NCI-H510A (cell line): Measurements from ENCODE around the gene TRAF6.
"Not testable (repeated sequence)": the region's sequence is repeated elsewhere in the genome, so short reads cannot be mapped to it uniquely, and the experiment has no call there.

Experiments used
- DNase-seq: peaks from one replicate; lab custom pipeline; 2025; lab: John Stamatoyannopoulos, UW

The TRAF6 gene, protein sequence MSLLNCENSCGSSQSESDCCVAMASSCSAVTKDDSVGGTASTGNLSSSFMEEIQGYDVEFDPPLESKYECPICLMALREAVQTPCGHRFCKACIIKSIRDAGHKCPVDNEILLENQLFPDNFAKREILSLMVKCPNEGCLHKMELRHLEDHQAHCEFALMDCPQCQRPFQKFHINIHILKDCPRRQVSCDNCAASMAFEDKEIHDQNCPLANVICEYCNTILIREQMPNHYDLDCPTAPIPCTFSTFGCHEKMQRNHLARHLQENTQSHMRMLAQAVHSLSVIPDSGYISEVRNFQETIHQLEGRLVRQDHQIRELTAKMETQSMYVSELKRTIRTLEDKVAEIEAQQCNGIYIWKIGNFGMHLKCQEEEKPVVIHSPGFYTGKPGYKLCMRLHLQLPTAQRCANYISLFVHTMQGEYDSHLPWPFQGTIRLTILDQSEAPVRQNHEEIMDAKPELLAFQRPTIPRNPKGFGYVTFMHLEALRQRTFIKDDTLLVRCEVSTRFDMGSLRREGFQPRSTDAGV

DNA sequence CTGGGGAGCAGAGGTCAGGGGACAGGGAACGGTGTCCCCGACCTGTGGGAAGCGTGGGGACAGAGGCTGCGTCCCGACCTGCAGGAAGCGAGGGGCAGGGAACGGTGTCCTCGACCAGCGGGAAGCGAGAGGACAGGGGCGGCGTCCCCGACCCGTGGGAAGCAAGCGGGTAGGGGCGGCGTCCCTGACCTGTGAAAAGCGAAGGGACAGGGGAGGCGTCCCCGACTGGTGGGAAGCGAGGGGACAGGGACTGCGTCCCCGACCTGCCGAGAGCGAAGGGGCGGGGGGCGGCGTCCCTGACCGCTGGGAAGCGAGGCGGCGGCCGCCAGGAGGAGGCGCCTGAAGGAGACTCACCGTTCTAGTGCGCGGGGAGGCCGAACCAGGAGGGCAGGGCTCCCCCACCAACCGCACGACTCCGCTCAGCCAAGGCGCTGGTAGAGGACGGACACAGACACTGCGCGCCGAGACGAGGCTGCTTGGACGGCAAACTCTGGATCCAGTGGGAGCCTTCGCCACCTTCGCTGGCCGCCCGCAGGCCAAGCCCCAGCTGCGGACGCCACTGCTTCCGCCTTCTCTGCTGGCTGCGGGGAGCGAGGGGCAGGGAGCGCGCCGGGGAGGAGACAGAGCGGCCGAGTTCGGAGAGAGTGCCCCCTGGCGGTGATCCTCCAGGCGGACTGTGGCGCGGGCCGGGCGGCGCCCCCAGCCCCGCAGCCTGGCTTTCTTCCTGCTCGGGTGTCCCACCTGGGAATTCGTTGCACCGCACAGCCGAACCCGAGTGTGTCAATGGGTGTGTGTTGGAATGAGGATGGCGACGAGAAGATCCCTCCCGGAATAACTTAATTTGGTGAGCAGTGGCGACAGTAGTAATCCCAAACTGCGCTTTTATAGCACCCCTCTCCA is at the start of gene TRAF6:
TSS of gene TRAF6 (minus strand) at position 579 of the 900 bp plus-strand sequence. CDS start 8,757 bp downstream, outside the sequence.
- DNase-seq: peak; percentile 59

DNA sequence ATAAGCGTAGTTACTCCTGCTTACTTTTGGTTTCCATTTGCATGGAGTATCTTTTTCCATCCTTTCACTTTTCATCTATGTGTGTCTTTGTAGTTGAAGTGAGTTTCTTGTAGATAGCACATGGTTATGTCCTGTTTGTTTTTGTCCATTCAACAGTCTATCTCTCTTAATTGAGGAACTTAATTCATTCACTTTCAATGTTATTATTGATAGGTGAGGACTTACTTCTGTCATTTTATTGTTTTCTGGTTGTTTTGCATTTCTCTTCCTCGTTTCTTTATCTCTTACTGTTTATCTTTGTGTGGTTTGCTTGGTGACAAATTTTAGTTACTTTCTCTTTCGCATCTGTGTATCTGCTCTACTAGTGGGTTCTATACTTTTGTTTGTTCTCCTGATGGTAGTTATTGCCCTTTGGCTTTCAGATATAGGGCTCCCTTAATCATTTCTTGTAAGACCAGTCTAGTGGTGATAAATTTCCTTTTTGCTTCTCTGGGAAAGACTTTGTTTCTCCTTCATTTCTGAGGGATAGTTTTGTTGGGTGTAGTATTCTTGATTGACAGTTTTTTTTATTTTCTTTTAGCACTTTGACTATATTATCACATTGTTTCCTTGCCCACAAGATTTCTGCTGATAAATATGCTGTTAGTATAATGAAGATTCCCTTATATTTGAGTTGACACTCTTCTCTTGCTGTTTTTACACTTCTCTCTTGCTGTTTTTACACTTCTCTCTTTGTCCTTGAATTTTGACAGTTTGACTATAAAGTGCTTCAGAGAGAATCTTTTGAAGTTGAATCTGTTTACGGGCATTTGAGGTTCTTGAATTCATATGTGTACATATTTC is 48.7 kb upstream of the TRAF6 start:
- no peak for DNase-seq

DNA sequence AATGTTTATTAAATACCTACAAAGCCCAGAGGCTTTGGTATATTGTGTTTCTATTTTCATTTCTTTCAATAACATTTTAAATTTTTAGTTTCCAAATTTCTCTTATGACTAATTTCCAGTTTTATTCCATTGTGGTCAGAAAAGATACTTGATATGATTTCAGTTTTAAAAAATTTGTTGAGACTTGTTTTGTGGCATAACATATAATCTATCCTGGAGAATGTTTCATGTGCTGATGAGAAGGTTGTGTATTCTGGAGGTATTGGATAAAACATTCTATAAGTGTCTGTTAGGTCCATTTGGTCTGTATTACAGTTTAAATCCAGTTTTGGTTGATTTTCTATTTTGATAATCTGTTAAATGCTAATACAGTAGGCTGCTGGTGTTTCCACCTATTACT is 47.9 kb upstream of the TRAF6 start:
- no peak for DNase-seq

DNA sequence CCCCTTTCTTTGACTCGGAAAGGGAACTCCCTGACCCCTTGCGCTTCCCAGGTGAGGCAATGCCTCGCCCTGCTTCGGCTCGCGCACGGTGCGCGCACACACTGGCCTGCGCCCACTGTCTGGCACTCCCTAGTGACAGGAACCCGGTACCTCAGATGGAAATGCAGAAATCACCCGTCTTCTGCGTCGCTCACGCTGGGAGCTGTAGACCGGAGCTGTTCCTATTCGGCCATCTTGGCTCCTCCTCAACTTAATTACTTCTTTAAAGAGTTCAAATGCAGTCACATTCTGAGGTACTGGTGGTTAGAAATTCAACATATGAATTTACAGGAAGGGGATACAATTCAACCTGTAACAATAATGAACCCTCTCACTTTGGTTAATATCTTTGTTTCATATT is 47.3 kb upstream of the TRAF6 start:
- DNase-seq: not testable (repeated sequence)

DNA sequence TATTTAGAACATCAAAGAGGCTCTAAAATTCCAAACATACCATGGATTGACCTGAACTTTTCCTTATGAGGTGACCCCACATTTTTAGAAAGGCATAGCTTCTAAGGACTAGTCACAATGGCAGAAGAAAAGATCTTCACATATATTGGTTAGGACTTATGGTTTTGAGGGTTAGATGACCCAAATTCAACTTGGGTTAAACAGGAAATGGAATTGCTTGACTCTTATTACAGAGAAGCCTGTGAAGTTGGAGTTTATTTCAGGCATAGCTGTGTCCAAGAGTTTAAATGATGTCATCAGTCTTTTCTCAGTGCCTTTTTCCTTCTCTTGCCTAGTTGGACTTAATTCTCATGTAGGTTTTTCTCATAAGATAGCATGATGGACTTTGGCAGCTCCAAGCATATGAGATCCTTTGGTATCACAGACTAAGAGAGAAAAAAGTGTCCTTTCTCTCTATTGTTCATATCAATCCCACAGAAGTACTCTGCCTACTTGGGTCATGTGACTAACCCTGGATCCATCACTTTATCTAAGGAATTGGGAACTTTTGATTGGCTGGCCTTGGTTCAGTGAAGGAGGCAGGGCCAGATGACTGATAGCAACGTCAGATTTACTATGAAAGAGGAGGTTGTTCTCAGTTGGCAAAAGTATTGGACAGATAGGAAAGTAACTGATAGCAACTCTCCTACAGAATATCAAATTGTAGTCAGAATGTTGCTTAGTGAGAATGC is 40.5 kb upstream of the TRAF6 start:
- no peak for DNase-seq

DNA sequence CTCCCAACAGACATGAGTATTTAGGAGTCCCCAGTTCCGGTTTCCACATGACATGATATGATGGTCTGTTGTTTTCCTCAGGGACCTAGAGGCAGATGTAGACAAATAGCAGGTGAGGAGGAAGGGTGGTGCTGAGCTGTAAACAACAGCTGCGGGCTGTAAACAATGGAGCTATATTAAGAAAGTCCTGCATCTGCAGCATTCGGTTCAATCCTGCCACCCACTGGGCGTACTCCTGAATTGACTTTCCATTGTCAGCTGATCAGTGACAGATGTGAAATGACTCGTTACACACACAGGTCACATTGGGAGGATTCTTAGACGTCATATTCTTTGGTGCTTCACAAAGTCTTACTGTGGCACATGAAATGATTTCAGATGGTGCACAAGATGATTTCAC is 30.9 kb upstream of the TRAF6 start:
- DNase-seq: no peak

DNA sequence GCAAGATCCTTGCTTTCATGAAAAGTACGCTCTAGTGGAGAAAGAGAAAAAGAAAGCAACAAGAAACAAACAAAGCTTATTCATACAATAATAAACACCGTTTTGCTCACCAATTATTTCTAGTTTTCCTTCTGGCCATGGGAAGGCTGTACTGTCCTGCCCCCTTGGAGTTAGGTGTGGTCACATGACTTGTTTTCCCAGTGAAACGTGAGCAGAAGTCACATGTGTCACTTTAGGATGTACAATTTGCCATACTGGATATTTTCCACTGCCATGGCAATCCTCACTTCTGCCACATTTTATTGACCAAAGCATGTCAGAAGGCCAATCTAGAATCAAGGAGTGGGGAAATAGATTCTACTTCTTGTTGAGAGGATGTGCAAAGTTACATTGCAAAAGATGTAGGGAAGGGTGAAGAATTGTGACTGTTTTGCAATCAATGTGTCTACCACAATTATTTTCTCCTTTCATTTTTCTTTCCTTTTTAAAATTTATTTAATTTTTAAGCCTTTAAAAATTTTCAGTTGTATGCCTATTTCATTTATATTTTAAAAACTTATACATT is 24.3 kb upstream of the TRAF6 start:
- no peak for DNase-seq

DNA sequence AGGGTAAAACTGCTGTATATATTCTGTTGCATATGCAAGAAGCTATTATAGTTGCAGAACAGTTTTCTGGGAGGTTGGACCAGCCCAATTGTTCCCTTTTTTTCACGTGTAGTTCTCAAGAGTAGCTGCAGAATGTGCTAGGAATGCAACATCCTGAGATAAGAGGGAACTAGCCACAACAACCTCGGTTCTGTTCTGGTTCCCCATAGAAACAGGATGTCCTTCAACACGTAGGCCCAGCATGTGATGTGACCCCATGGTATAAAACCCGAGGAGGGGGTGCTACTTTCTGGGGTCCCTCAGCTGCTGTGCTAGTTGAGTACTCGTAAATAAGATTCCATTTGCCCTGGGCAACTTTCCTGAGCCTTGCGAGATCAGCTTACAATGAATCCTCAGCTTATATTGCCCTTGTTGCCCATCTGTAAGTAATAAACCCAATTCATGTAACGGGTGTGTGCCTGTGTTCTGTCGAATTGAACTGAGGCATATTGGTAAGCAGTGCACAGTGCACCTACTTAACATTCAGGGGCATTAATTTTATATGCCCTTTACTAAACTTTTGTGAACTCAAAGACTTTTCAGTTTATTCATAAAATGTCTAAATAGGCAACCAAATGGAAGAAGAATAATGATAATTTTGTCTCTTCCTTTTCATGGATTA is 23.0 kb upstream of the TRAF6 start:
- DNase-seq: no peak

DNA sequence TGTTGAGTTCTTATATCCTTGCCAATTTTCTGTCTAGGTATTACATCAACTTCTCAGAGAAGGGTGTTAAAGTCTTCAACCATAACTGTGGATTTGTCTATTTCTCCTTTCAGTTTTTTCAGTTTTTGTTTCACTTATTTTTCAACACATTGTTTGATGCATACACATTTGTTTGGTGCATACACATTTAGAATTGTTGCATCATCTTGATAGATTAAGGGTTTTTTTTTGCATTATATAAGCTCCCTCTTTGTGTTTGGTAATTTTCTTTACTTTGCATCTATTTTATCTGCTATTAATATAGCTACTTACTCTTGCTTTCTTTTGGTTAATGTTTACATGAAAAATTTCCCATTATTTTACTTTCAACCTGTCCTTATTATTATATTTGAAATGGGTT is 20.8 kb upstream of the TRAF6 start:
- no peak for DNase-seq

DNA sequence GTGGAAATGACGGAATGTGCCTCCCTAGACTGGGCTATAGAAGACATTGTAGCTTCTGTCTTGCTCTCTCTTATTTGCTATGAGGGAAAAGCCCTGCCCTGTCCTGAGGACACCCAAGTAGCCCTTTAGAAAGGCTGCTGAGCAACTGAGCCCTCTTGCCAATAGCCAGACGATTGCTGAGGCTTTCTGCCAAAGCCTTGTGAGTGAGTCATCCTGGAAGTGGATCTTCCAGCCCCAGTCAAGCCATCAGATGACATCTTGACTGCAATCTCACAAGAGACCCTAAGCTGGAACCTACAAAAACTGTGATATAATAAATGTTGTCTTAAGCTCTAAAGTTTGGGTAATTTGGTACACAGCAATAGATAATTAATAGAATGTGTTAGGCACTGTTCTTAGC is 3.9 kb upstream of the TRAF6 start:
- DNase-seq: no peak

DNA sequence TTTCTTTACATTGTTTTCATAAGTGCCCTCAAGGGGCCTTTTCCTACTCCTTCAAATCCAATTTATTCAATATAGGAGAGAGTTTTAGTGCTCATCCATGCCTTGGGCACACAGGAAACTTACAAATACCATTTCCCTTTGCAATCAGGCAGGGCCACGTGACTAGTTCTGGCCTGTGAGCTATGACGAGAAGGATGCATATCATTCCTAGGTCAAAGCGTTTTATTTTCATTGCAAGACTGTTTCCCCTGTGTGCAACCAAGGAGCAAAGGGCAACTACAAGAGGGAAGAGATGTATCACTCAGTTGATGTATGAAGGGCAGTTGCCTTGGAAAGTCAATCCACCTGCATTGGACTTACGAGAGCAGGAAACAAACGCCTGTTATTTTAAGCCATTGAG is 1.9 kb upstream of the TRAF6 start:
- no peak for DNase-seq

DNA sequence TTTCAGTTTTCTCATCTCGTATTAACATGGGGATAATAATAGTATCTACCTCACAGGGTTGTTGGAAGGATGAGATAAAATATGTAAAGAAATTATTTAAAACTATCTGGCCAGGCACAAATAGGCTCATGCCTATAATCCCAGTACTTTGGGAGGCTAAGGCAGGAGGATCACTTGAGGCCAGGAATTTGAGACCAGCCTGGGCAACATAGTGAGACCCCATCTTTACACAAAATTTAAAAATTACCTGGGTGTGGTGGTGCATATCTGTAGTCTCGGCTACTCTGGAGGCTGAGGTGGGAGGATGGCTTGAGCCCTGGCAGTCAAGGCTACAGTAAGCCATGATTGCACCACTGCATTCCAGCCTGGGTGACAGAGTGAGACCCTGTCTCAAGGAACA is 990 bp upstream of the TRAF6 start:
- DNase-seq: not testable (repeated sequence)

DNA sequence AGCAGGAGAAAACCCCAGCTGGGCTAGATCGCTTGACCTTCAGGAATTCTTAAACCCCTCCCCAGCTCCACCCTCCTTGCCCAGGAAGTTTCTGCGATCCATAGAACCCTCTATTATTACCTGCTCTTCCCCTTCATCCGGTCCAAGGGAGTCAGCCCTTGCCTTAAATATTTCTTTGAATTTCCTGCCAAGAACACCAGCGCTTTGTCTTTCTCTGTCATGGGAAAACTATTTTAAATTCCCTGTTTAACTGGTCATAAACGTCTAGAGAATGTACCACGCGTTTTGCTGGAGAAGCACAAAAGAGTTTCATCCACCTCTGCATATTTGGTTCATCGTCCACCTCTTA is 496 bp upstream of the TRAF6 start:
- DNase-seq: no peak

DNA sequence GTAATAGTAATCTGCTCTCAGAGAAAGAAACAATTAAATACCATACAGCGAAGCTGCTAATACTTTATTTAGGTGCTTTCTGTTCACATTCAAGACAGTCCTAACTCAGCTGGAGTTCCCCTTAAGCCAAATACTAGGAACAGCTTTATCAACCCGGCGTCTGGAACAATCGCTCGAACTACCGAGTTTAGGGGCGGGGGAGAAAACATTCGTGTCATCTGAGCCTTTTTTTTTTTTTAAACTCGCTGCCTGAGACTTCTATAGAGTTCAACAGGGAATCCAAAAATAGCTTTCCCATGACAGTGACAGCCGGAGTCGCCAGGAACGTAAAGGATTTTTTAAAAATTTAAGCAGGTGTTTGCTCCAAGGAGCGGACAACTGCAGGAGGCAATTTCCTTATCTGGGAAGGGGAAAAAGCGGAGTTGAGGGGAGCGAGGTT is 852 bp downstream of the TRAF6 start:
- no peak for DNase-seq

DNA sequence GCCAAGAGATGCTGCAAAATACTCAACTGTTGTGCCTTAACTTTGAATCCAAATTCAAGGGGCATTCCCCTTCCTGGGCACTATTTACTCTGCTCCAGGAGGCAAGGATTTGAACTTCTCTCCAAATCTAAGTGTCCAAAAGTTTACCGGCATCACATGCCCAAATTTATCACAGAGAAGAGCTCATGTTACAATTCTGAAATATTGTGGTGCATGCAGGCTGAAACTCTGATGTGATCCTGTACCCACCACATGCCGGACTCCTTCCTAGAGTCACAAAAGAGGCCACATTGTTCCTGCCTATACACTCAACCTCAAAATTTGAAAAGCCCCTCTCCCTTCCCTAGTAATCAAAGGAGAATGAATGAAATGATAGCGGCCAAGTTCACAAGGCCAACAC is 1.3 kb downstream of the TRAF6 start:
- DNase-seq: no peak

DNA sequence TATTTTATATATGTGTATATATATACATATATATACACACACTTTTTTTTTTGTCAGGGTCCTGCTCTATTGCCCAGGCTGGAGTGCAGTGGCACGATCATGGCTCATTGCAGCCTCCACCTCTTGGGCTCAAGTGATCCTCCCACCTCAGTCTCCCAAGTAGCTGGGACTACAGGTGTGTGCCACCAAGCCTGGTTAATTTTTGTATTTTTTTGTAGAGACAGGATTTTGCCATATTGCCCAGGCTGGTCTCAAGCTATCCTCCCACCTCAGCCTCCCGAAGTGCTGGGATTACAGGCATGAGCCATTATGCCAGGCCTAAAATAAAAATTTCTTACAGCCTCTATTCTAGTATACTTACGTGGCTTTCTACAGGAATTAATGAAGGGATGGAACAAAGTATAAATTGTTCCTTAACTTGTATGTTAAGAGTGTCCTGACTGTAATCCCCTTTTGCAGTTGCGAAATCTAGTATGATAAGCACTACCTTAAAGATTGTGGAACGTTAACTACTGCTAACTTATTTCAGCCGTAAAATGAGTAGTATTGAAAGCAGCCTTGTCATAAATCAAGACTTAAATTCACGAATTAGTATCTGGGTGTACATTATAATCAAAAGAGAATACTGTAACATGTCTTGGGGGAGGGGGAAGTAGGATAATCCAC is 2.1 kb downstream of the TRAF6 start:
- no peak for DNase-seq

DNA sequence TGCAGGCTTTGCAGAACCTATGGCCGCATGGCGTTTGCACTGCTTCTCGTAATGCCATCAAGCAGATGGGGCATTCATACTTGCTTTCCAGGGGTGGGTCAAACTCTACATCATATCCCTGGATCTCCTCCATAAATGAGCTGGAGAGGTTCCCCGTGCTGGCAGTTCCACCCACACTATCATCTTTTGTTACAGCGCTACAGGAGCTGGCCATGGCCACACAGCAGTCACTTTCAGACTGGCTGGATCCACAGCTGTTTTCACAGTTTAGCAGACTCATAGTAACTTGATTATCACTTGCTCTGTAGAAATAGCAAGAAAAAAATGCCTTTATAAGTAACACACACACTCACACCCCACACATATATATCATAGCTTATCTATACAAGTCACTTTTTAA is 8.8 kb downstream of the TRAF6 start:
- no peak for DNase-seq

DNA sequence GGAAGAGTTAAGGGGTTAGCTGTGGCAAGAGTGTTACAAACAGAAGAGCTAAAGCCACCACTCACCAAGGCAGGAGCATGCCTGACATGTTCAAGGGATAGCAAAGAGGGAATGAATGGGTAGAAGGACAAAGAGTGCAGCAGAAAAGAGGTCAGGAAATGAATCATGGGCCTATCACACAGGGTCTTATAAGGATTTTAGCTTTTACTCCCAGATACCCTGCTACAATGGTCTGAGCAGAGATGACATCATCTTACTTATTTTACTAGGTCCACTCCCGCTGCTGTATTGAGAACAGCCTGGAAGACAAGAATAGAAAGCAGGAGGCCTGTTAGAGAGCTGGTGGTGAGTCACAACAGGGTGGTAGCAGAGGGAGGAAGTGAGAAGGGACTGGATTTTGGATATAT is 9.8 kb downstream of the TRAF6 start:
- DNase-seq: no peak

DNA sequence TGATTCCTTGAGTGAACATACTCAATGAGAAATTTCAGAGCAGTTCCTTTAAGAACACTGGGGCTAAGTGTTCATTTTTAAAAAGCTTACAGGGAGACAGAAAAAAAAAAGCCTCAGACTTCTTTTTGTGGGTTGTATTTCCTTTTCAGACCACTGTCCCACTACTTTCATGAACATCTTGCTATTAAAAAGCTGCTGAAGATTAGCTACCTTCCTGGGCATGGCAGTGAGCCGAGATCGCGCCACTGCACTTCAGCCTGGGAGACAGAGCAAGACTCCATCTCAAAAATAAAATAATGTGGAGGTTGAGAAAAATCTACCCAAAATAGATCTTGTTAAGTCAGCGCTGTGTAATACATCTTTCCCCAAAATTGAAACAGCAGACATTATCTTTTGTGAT is 10.8 kb downstream of the TRAF6 start:
- DNase-seq: no peak

DNA sequence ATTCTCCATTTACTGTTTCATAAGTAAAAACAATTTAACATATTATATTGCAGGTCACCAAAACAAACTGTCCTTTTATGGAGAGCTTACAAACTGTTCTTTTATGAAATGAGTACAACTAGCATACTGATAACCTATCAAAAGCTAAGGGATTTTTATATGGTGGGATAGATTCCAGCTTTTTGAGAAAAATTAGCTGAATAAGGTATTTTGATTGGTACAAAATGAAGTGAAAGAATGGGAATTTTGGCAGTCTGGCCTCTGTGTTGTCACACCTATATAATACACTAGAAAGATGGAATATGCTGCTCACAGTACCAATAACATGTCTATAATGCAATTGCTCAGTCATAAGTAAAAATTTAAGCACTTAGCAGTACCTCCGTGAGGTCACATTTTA is 11.4 kb downstream of the TRAF6 start:
- DNase-seq: no peak
